Fibroblast of skin of left quadriceps (primary cell): ENCODE measurements around the gene SPIC.

Source experiments
- DNase-seq, 2 experiments: peaks; one replicate each; pipeline ENCODE4 v3.0.0-alpha.2; 2013; ENCODE audit warnings: low read depth in 2 of 2

SPIC gene

DNA sequence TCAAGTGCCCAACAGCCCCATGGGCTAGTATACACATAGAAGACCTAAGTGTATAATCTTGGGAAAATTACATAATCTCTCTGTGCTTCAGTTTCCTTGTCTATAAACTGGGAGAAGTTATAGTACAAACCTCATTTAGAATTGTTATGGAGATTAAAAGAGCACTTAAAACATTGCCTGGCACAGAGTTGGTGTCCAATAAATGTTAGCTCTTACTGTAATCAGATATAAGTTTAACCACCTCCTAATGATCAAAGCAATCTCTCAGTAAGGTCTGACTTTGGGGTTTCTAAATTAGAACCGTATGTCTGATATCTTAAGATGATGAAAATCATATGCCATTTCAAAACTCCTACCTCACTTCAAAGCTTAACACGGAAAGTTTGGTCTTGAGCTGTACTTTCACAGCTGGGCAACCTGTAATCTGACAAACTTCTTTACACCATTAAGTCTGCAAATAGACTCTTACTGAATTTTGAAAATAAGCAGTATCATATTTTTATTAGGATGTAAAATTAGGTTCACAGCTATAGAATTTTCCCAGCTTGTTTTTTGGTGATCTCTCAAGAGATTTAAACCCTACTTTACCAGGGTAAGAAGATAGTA, 61.0 kb downstream of the SPIC start:
- no peak for DNase-seq
